Testis (tissue), 3 donors: ENCODE data around the gene PPP6C. TPM values are rescaled to one million over a fixed set of nuclear protein-coding genes. Genes with fewer than 3 reads are reported as not detected.
"Not testable (repeated sequence)": the region's sequence is repeated elsewhere in the genome, so short reads cannot be mapped to it uniquely, and the experiment has no call there.

ENCODE experiments used
- DNase-seq: peaks from one replicate; pipeline ENCODE4 v3.0.0-alpha.2; 2019
- H3K27ac ChIP-seq, 2 donors: fragments of 200-600 bp; sonication (generic); one replicate each; pipeline ENCODE4 v1.5.1; 2019
- H3K27me3 ChIP-seq: fragments of 200-600 bp; sonication (generic); one replicate; pipeline ENCODE4 v1.5.1; 2019
- H3K36me3 ChIP-seq: fragments of 200-600 bp; sonication (generic); one replicate; pipeline ENCODE4 v1.5.1; 2017; ENCODE audit warnings: low read depth; ENCODE audit errors: missing control alignments
- H3K4me1 ChIP-seq: fragments of 200-600 bp; sonication (generic); one replicate; pipeline ENCODE4 v1.5.1; 2019
- H3K4me3 ChIP-seq, 2 donors: fragments of 200-600 bp; sonication (generic); one replicate each; pipeline ENCODE4 v1.5.1; 2017 to 2019
- H3K9me3 ChIP-seq: fragments of 200-600 bp; sonication (generic); one replicate; pipeline ENCODE4 v1.5.1; 2017
- POLR2A ChIP-seq: fragments of 450-650 bp; IDR thresholded peaks from one replicate; pipeline ENCODE4 v1.6.1; 2017; ENCODE audit warnings: antibody characterized with exemption, mild to moderate bottlenecking, moderate library complexity
- WGBS, 2 donors: methylation state at CpG; one replicate each; pipeline ENCODE4 v1.1.5; 2018; 5-methylcytosine and 5-hydroxymethylcytosine counted together
- intact Hi-C: fragments of 100-400 bp; cut with DNase I; formaldehyde crosslinking; loops from one replicate; pipeline ENCODE4 v1.15.1; 2023; ENCODE audit warnings: low total_unique reads
- polyA plus RNA-seq: library from polyadenylated mRNA; stranded (reverse); fragments of 350-450 nt; fragmentation: Illumina TruSeq; extraction: RNeasy Lipid Tissue Mini Kit (QIAGEN cat#74804); gene quantifications from one replicate; pipeline ENCODE4 v1.2.3, GENCODE V29; 2014; ENCODE audit warnings: low read depth, low replicate concordance; ENCODE audit not compliant: insufficient read depth
- total RNA-seq, 2 donors: library from RNA; depleted of rRNA; stranded (reverse); fragments of >200 nt; gene quantifications; one replicate each; pipeline ENCODE4 v1.2.3, GENCODE V29; 2016
- TF ChIP-seq, protein P1 (sequence below), 3 experiments: fragments of 450-650 bp in 2 of 3; fragments of 200-600 bp in 1 of 3; sonication (generic) in 1 of 3; IDR thresholded peaks; one replicate each; pipeline ENCODE4 v1.5.1; 2016 to 2019; ENCODE audit warnings: antibody characterized with exemption in 3 of 3, mild to moderate bottlenecking in 2 of 3, moderate library complexity in 1 of 3

The PPP6C gene
- total and polyA plus RNA-seq, 3 donors from 2014 or later = 38.9 to 57.5 (median 40.5) TPM

DNA sequence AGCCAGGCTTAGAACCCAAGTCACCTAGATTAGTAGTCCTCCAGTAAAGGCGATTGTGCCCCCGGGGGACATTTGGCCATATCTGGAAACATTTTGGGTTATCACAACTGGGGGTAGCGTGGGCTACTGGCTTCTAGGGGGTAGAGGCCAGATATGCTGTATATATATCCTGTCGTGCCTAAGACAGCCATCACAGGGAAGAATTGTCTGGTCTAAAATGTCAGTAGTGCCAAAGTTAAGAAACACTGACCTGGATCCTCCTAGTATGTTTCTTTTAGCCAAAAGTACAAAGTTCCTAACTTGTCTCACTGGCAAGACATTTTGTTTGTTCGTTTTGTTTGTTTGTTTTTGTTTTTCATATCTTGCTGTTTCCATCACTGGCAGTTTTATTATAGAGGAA lies 24.6 kb upstream of the PPP6C start:
- TF ChIP-seq POLR2A = no peak
- TF ChIP-seq, protein P1, sequence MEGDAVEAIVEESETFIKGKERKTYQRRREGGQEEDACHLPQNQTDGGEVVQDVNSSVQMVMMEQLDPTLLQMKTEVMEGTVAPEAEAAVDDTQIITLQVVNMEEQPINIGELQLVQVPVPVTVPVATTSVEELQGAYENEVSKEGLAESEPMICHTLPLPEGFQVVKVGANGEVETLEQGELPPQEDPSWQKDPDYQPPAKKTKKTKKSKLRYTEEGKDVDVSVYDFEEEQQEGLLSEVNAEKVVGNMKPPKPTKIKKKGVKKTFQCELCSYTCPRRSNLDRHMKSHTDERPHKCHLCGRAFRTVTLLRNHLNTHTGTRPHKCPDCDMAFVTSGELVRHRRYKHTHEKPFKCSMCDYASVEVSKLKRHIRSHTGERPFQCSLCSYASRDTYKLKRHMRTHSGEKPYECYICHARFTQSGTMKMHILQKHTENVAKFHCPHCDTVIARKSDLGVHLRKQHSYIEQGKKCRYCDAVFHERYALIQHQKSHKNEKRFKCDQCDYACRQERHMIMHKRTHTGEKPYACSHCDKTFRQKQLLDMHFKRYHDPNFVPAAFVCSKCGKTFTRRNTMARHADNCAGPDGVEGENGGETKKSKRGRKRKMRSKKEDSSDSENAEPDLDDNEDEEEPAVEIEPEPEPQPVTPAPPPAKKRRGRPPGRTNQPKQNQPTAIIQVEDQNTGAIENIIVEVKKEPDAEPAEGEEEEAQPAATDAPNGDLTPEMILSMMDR (IDR thresholded peaks at IDR 0.05) = no peak
- H3K36me3 ChIP-seq = no peaks in the 10 kb centered on the region

DNA sequence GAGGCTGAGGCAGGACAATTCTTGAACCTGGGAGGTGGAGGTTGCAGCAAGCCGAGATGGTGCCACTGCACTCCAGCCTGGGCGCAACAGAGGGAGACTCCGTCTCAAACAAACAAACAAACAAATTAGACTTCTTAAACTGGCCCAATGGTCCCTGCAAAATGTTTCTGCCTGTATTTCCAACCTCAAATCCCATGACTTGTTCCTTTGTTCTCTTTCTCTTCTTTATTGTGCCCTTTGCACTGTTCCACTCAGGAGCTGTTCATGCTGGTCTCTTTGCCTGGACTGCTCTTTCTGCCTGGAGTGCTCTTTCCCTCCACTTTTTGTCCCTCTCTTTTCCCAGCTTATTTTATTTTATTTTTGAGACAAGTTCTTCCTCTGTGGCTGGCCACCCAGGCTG lies 14.9 kb upstream of the PPP6C start:
- H3K27ac ChIP-seq = no peak overlapping the region
- peaks cover 1% of the 10 kb centered on the region for H3K4me1 ChIP-seq
- H3K27me3 ChIP-seq = no peaks in the 10 kb centered on the region
- no peaks in the 10 kb centered on the region for H3K36me3 ChIP-seq
- intact Hi-C loops = no loop called here
- DNase-seq = no peak
- TF ChIP-seq, protein P1 (IDR thresholded peaks at IDR 0.05) = no peak
- TF ChIP-seq POLR2A = no peak
- WGBS, 2 donors = 70 to 100% methylated on average over 3 of the region's 3 CpGs
- H3K4me3 ChIP-seq = no peak overlapping the region
- H3K9me3 ChIP-seq = no peaks in the 10 kb centered on the region

More for the DNA sequence above, 24.6 kb upstream of the PPP6C start:
- Histone ChIP-seq H3K4me3 (no peak overlapping the region), H3K4me1 (no peaks in the 10 kb centered on the region), H3K27me3 (no peaks in the 10 kb centered on the region), H3K27ac (no peak overlapping the region), H3K9me3 (no peaks in the 10 kb centered on the region)
- intact Hi-C loops = no loop called here
- 72 to 79% methylated on average over 5 of the region's 5 CpGs for WGBS, 2 donors
- no peak for DNase-seq

DNA sequence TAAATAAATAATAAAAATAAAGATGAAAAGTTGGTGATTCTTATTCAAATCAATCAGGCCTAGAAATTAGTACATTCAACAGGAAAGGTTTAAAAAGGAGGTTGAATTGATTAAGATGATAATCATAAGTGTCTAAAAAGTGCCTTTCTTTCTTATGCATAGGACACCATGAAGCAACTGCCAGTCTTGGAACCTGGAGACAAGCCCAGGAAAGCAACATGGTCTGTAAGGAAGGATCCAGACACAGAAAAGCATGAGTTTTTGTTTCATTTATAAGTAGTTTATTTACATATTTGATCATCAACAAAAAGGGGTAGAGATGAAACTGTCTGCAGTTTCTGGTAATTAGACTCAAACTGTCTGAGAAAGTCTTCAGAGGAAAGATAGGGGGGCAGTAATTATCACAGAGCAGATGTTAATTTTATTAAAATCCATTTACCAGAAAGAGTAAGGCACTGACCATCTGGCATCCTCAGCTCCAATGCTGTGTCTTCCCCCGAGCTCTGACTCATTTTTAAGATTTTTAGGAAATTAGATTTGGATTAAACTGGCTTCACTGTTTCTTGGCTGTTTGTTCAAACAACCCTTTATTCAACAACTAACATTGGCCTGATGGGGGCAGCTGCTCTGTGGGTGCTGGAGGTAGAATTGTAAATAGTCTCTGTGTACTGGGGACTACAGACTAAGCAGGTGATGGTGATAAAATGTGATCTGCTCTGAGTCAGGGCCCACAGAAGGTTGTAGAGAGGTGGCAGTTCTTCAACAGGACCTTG lies 13.4 kb upstream of the PPP6C start:
- TF ChIP-seq, protein P1 (IDR thresholded peaks at IDR 0.05) = no peak
- no peak for TF ChIP-seq POLR2A
- 87 to 100% methylated on average over 1 of the region's 1 CpG for WGBS, 2 donors
- Histone ChIP-seq H3K27me3 (no peaks in the 10 kb centered on the region), H3K4me1 (peaks cover 3% of the 10 kb centered on the region), H3K4me3 (no peak overlapping the region), H3K27ac (no peak overlapping the region), H3K36me3 (no peaks in the 10 kb centered on the region), H3K9me3 (no peaks in the 10 kb centered on the region)
- intact Hi-C loops = no loop called here
- DNase-seq = no peak

DNA sequence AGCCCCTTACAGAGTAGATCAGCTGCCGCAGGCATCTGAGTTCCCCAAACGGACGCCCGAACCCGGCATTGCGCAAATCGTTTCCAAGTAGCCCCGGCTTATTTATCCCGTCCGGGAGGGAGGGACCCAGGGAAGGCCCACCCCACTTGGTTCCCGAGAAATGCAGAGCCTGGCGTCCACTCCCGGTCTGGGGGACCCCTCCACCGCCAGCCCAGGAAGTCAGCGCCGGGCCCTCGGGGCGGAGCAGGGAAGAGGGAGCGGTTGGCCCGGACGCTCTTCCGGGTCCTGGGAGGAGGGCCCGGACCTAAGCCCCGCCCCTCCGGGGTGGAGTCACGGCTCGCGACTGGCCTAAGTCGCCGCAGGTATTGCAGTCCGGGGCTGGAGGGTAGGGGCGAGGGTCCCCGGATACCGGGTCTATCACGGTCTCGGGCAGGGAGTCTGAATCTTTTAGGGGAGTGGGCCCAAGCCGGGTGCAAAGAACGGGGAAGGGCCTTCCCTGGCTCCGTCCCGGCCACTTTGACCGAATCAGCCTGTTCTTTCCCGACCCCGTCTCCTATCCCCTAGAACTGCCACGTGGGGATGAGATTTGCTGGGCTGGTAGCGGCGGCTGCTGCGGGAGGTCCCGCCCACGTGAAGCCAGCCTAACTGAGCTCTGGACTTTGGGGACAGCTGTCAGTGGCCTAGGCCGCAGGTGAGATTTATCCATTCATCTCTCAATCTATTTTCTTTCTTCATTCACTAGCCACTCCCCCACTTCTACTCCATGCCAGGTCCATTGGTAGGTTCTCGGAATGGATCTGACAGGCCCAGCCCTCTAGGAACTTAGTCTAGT lies 10.8 kb upstream of the PPP6C start, which contains the start of gene RABEPK:
RABEPK (plus strand) TSS at position 327 of the 832 bp plus-strand sequence. CDS start 2,472 bp downstream, outside the sequence.
- 0% methylated on average over 22 to 51 of the region's 51 CpGs for WGBS, 2 donors
- peak; percentile 94 for DNase-seq
- Histone ChIP-seq H3K36me3 (no peaks in the 10 kb centered on the region), H3K4me3 (peak within 1 kb of the TSS; percentile 69 to 73), H3K9me3 (no peaks in the 10 kb centered on the region), H3K4me1 (peaks cover 3% of the 10 kb centered on the region), H3K27me3 (no peaks in the 10 kb centered on the region), H3K27ac (peak within 1 kb of the TSS; percentile 59 to 82)
- peak; percentile 57 for TF ChIP-seq POLR2A
- TF ChIP-seq, protein P1 (IDR thresholded peaks at IDR 0.05) = no peak
- intact Hi-C loops = no loop called here

DNA sequence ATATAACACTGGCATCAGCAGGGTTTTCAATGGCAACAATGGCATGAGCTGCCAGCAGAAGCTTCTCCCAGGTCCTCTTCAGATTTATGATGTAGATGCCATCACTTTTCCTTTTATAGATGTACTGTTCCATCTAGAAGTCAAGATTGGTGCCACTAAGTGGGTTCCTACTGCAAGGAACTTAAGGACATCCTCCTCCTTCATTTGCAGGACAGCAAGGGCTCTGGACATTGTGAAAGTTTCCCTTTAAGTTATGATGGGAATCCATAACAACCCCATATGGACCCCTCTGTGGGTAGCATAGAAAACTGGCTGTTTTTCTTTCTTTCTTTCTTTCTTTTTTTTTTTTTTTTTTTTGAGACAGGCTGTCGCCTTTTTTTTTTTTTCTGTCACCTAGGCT lies 6.0 kb upstream of the PPP6C start:
- intact Hi-C loops, H3K9me3 ChIP-seq, H3K4me1 ChIP-seq, H3K27ac ChIP-seq, H3K27me3 ChIP-seq, DNase-seq, H3K4me3 ChIP-seq, H3K36me3 ChIP-seq: not testable (repeated sequence)
- 100% methylated on average over 1 of the region's 1 CpG for WGBS, 2 donors

DNA sequence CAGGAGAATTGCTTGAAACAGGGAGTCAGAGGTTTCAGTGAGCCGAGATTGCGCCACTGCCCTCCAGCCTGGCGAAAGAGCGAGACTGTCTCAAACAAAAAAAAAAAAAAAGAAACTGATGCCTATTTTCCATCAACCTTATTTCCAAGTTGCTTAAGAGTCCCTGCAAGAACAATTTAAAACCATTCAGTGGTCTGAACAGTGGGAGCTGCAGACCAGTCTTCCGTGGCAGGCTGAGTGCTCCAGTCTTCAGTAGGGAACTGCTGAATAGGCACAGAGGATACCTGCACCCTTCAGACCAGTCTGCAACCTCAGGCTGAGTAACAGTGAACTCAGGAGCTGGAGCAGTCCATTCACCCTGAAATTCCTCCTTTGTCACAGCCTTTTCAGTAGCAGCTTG lies 4.9 kb upstream of the PPP6C start:
- DNase-seq, H3K36me3 ChIP-seq, H3K4me1 ChIP-seq, H3K4me3 ChIP-seq, intact Hi-C loops, H3K27ac ChIP-seq, H3K27me3 ChIP-seq, H3K9me3 ChIP-seq: not testable (repeated sequence)
- 97 to 98% methylated on average over 5 of the region's 5 CpGs for WGBS, 2 donors
